GM23338 (cell line): ENCODE data around the gene RAB11FIP3.

Experiments
- CREB1 ChIP-seq: fragments of 250-450 bp; sonication (Bioruptor Pico); IDR thresholded peaks from 2 replicates; pipeline ENCODE4 v1.5.0; 2020; ENCODE audit warnings: low read depth, mild to moderate bottlenecking, moderate library complexity
- EZH2 ChIP-seq: fragments of 200-600 bp; sonication (generic); IDR thresholded peaks from one replicate; pipeline ENCODE4 v1.8.0; 2017; ENCODE audit warnings: antibody characterized with exemption, mild to moderate bottlenecking, low read depth; ENCODE audit not compliant: unreplicated experiment
- EZH2phosphoT487 ChIP-seq: fragments of 200-600 bp; sonication (generic); IDR thresholded peaks from one replicate; pipeline ENCODE4 v1.8.1; 2018; ENCODE audit warnings: antibody characterized with exemption; ENCODE audit not compliant: unreplicated experiment
- JUNB ChIP-seq: IDR thresholded peaks from one replicate; pipeline ENCODE4 v1.6.1; 2016; ENCODE audit warnings: antibody characterized with exemption; ENCODE audit not compliant: unreplicated experiment
- NANOG ChIP-seq: IDR thresholded peaks from 2 replicates; pipeline ENCODE4 v1.6.1; 2016; ENCODE audit warnings: antibody characterized with exemption, borderline replicate concordance
- POLR2AphosphoS5 ChIP-seq: IDR thresholded peaks from 2 replicates; pipeline ENCODE4 v1.6.1; 2016; ENCODE audit warnings: antibody characterized with exemption, low read depth
- STAT1 ChIP-seq: IDR thresholded peaks from one replicate; pipeline ENCODE4 v1.6.1; 2016; ENCODE audit warnings: antibody characterized with exemption; ENCODE audit not compliant: unreplicated experiment
- ZNF114 ChIP-seq: fragments of 250-450 bp; sonication (Bioruptor Pico); IDR thresholded peaks from 2 replicates; pipeline ENCODE4 v1.5.0; 2020; ENCODE audit warnings: mild to moderate bottlenecking, moderate library complexity
- TF ChIP-seq, protein P1 (sequence below), 2 experiments: fragments of 200-600 bp in 1 of 2; sonication (generic) in 1 of 2; conservative IDR thresholded peaks; 2 replicates each; pipeline versions ENCODE4 v1.5.1 to v1.6.1; 2016 to 2017; ENCODE audit warnings: antibody characterized with exemption in 2 of 2, low read depth in 2 of 2, mild to moderate bottlenecking in 2 of 2, moderate library complexity in 1 of 2
- TF ChIP-seq, protein P2 (sequence below): IDR thresholded peaks from one replicate; pipeline ENCODE4 v1.6.1; 2018; ENCODE audit warnings: antibody characterized with exemption; ENCODE audit not compliant: unreplicated experiment
- TF ChIP-seq, protein P3 (sequence below): IDR thresholded peaks from 2 replicates; pipeline ENCODE4 v1.6.1; 2016; ENCODE audit warnings: antibody characterized with exemption
- TF ChIP-seq, protein P4 (sequence below): fragments of 250-450 bp; sonication (Bioruptor Pico); IDR thresholded peaks from 2 replicates; pipeline ENCODE4 v1.5.0; 2020; ENCODE audit warnings: mild to moderate bottlenecking, moderate library complexity

DNA sequence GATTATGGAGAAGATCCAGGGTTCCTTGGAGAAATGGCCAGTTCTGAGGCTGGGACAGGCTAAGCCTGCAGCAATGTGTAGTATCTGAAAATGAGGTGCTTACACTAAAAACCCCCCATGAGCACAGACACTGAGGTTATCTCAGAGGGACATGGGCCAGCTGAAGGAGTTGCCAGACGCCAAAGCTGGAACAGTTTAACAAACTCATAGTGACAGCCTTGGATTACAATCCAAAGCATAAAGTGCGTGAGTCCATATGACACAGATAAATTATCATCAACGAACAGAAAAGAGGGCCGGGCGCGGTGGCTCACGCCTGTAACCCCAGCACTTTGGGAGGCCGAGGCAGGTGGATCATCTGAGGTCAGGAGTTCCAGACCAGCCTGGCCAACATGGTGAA is 90.9 kb downstream of the RAB11FIP3 start:
- TF ChIP-seq, protein P1, sequence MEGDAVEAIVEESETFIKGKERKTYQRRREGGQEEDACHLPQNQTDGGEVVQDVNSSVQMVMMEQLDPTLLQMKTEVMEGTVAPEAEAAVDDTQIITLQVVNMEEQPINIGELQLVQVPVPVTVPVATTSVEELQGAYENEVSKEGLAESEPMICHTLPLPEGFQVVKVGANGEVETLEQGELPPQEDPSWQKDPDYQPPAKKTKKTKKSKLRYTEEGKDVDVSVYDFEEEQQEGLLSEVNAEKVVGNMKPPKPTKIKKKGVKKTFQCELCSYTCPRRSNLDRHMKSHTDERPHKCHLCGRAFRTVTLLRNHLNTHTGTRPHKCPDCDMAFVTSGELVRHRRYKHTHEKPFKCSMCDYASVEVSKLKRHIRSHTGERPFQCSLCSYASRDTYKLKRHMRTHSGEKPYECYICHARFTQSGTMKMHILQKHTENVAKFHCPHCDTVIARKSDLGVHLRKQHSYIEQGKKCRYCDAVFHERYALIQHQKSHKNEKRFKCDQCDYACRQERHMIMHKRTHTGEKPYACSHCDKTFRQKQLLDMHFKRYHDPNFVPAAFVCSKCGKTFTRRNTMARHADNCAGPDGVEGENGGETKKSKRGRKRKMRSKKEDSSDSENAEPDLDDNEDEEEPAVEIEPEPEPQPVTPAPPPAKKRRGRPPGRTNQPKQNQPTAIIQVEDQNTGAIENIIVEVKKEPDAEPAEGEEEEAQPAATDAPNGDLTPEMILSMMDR (conservative IDR thresholded peaks at IDR 0.05; ENCODE audit: low read depth in 2 of 2): no peak
- TF ChIP-seq EZH2 (no peak), POLR2AphosphoS5 (no peak), CREB1 (CRISPR knock-in tag) (no peak), JUNB (no peak), EZH2phosphoT487 (no peak), NANOG (no peak), STAT1 (no peak), ZNF114 (CRISPR knock-in tag) (no peak)
- TF ChIP-seq, protein P2, sequence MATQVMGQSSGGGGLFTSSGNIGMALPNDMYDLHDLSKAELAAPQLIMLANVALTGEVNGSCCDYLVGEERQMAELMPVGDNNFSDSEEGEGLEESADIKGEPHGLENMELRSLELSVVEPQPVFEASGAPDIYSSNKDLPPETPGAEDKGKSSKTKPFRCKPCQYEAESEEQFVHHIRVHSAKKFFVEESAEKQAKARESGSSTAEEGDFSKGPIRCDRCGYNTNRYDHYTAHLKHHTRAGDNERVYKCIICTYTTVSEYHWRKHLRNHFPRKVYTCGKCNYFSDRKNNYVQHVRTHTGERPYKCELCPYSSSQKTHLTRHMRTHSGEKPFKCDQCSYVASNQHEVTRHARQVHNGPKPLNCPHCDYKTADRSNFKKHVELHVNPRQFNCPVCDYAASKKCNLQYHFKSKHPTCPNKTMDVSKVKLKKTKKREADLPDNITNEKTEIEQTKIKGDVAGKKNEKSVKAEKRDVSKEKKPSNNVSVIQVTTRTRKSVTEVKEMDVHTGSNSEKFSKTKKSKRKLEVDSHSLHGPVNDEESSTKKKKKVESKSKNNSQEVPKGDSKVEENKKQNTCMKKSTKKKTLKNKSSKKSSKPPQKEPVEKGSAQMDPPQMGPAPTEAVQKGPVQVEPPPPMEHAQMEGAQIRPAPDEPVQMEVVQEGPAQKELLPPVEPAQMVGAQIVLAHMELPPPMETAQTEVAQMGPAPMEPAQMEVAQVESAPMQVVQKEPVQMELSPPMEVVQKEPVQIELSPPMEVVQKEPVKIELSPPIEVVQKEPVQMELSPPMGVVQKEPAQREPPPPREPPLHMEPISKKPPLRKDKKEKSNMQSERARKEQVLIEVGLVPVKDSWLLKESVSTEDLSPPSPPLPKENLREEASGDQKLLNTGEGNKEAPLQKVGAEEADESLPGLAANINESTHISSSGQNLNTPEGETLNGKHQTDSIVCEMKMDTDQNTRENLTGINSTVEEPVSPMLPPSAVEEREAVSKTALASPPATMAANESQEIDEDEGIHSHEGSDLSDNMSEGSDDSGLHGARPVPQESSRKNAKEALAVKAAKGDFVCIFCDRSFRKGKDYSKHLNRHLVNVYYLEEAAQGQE: no peak
- TF ChIP-seq, protein P3, sequence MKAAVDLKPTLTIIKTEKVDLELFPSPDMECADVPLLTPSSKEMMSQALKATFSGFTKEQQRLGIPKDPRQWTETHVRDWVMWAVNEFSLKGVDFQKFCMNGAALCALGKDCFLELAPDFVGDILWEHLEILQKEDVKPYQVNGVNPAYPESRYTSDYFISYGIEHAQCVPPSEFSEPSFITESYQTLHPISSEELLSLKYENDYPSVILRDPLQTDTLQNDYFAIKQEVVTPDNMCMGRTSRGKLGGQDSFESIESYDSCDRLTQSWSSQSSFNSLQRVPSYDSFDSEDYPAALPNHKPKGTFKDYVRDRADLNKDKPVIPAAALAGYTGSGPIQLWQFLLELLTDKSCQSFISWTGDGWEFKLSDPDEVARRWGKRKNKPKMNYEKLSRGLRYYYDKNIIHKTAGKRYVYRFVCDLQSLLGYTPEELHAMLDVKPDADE: no peak
- TF ChIP-seq, protein P4, sequence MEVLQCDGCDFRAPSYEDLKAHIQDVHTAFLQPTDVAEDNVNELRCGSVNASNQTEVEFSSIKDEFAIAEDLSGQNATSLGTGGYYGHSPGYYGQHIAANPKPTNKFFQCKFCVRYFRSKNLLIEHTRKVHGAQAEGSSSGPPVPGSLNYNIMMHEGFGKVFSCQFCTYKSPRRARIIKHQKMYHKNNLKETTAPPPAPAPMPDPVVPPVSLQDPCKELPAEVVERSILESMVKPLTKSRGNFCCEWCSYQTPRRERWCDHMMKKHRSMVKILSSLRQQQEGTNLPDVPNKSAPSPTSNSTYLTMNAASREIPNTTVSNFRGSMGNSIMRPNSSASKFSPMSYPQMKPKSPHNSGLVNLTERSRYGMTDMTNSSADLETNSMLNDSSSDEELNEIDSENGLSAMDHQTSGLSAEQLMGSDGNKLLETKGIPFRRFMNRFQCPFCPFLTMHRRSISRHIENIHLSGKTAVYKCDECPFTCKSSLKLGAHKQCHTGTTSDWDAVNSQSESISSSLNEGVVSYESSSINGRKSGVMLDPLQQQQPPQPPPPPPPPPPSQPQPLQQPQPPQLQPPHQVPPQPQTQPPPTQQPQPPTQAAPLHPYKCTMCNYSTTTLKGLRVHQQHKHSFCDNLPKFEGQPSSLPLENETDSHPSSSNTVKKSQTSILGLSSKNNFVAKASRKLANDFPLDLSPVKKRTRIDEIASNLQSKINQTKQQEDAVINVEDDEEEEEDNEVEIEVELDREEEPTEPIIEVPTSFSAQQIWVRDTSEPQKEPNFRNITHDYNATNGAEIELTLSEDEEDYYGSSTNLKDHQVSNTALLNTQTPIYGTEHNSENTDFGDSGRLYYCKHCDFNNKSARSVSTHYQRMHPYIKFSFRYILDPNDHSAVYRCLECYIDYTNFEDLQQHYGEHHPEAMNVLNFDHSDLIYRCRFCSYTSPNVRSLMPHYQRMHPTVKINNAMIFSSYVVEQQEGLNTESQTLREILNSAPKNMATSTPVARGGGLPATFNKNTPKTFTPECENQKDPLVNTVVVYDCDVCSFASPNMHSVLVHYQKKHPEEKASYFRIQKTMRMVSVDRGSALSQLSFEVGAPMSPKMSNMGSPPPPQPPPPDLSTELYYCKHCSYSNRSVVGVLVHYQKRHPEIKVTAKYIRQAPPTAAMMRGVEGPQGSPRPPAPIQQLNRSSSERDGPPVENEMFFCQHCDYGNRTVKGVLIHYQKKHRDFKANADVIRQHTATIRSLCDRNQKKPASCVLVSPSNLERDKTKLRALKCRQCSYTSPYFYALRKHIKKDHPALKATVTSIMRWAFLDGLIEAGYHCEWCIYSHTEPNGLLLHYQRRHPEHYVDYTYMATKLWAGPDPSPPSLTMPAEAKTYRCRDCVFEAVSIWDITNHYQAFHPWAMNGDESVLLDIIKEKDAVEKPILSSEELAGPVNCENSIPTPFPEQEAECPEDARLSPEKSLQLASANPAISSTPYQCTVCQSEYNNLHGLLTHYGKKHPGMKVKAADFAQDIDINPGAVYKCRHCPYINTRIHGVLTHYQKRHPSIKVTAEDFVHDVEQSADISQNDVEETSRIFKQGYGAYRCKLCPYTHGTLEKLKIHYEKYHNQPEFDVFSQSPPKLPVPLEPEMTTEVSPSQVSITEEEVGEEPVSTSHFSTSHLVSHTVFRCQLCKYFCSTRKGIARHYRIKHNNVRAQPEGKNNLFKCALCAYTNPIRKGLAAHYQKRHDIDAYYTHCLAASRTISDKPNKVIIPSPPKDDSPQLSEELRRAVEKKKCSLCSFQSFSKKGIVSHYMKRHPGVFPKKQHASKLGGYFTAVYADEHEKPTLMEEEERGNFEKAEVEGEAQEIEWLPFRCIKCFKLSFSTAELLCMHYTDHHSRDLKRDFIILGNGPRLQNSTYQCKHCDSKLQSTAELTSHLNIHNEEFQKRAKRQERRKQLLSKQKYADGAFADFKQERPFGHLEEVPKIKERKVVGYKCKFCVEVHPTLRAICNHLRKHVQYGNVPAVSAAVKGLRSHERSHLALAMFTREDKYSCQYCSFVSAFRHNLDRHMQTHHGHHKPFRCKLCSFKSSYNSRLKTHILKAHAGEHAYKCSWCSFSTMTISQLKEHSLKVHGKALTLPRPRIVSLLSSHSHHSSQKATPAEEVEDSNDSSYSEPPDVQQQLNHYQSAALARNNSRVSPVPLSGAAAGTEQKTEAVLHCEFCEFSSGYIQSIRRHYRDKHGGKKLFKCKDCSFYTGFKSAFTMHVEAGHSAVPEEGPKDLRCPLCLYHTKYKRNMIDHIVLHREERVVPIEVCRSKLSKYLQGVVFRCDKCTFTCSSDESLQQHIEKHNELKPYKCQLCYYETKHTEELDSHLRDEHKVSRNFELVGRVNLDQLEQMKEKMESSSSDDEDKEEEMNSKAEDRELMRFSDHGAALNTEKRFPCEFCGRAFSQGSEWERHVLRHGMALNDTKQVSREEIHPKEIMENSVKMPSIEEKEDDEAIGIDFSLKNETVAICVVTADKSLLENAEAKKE (CRISPR knock-in tag): no peak
